HFFc6 (cell line): ENCODE measurements around the gene AIFM1. TPM values are rescaled to one million over a fixed set of nuclear protein-coding genes. Genes with fewer than 3 reads are reported as not detected.
A peak's percentile ranks its signal among the peaks of the same experiment; 100 is the strongest.

Experiments
- DNase-seq: peaks from one replicate; pipeline ENCODE4 v3.0.0-alpha.2; 2018
- H3K27ac Mint-ChIP-seq: 2 replicates; pipeline ENCODE4 v1.8.0; 2020; ENCODE audit warnings: mild to moderate bottlenecking, mixed read lengths
- H3K27me3 Mint-ChIP-seq: 2 replicates; pipeline ENCODE4 v1.8.0; 2021; ENCODE audit warnings: mild to moderate bottlenecking, moderate library complexity, mixed read lengths; ENCODE audit not compliant: insufficient read depth
- H3K36me3 Mint-ChIP-seq: 2 replicates; pipeline ENCODE4 v1.8.0; 2021; ENCODE audit warnings: low read depth, mixed read lengths
- H3K4me1 Mint-ChIP-seq: 2 replicates; pipeline ENCODE4 v1.8.0; 2020; ENCODE audit warnings: low read depth, mixed read lengths
- H3K4me3 Mint-ChIP-seq: 2 replicates; pipeline ENCODE4 v1.8.0; 2020; ENCODE audit warnings: mild to moderate bottlenecking, moderate library complexity, mixed read lengths
- H3K9me3 Mint-ChIP-seq: 2 replicates; pipeline ENCODE4 v1.8.0; 2020; ENCODE audit warnings: mild to moderate bottlenecking, mixed read lengths
- CTCF ChIP-seq: fragments of 200-600 bp; sonication (generic); IDR thresholded peaks from 2 replicates; pipeline ENCODE4 v1.5.0; 2021; ENCODE audit warnings: antibody characterized with exemption, mild to moderate bottlenecking
- total RNA-seq, 6 experiments: library from RNA; stranded (reverse); fragmentation: NEBNext Ultra II Directional; extraction: Animal tissue kit (Norgen Biotek cat#: 25700); gene quantifications; 2 replicates in 1 of 6; 3 replicates in 5 of 6; pipeline ENCODE4 v1.2.3, GENCODE V29; 2021

Gene AIFM1
- total RNA-seq, 6 experiments from 2014 or later = 31.9 to 39.5 (median 33.8) TPM

- no peak for DNase-seq
- no peaks in the 10 kb centered on the region for H3K9me3 Mint-ChIP-seq
- no peak for TF ChIP-seq CTCF
- peaks cover 32% of the 10 kb centered on the region for H3K4me1 Mint-ChIP-seq
- H3K4me3 Mint-ChIP-seq = peak overlapping the region; percentile 72
- H3K27ac Mint-ChIP-seq = no peak overlapping the region
- H3K36me3 Mint-ChIP-seq = no peaks in the 10 kb centered on the region
- H3K27me3 Mint-ChIP-seq = no peaks in the 10 kb centered on the region; the same call in 1 of the 2 replicates
Measured at GRCh38 chrX:130170752-130171445, 5.3 kb upstream of the AIFM1 start.

- H3K27ac Mint-ChIP-seq = no peak overlapping the region
- no peak for DNase-seq
- peak overlapping the region; percentile 92 for H3K4me3 Mint-ChIP-seq
- peaks cover 15% of the 10 kb centered on the region for H3K4me1 Mint-ChIP-seq
- H3K27me3 Mint-ChIP-seq = no peaks in the 10 kb centered on the region; the same call in 1 of the 2 replicates
- no peak for TF ChIP-seq CTCF
- H3K9me3 Mint-ChIP-seq = no peaks in the 10 kb centered on the region
- no peaks in the 10 kb centered on the region for H3K36me3 Mint-ChIP-seq
Measured at GRCh38 chrX:130167040-130167439, 1.4 kb upstream of the AIFM1 start.

GRCh38 chrX:130166503-130166777 is 799 bp upstream of the AIFM1 start:
- peaks cover 15% of the 10 kb centered on the region for H3K4me1 Mint-ChIP-seq
- peak overlapping the region; percentile 96 for H3K27ac Mint-ChIP-seq
- peak overlapping the region; percentile 92 for H3K4me3 Mint-ChIP-seq
- H3K36me3 Mint-ChIP-seq = no peaks in the 10 kb centered on the region
- TF ChIP-seq CTCF = no peak
- no peaks in the 10 kb centered on the region; the same call in 1 of the 2 replicates for H3K27me3 Mint-ChIP-seq
- no peaks in the 10 kb centered on the region for H3K9me3 Mint-ChIP-seq
- DNase-seq = no peak

- DNase-seq = no peak
- H3K4me1 Mint-ChIP-seq = peaks cover 15% of the 10 kb centered on the region
- no peak for TF ChIP-seq CTCF
- peak overlapping the region; percentile 92 for H3K4me3 Mint-ChIP-seq
- H3K27ac Mint-ChIP-seq = peak overlapping the region; percentile 96
- H3K9me3 Mint-ChIP-seq = no peaks in the 10 kb centered on the region
- H3K27me3 Mint-ChIP-seq = no peaks in the 10 kb centered on the region; the same call in 1 of the 2 replicates
- no peaks in the 10 kb centered on the region for H3K36me3 Mint-ChIP-seq
Measured at GRCh38 chrX:130165181-130165702, 399 bp downstream of the AIFM1 start.

- Mint-ChIP-seq H3K4me1 (peaks cover 15% of the 10 kb centered on the region), H3K27ac (no peak overlapping the region), H3K9me3 (no peaks in the 10 kb centered on the region), H3K36me3 (no peaks in the 10 kb centered on the region), H3K27me3 (no peaks in the 10 kb centered on the region; the same call in 1 of the 2 replicates), H3K4me3 (peak overlapping the region; percentile 41; the same call in 1 of the 2 replicates)
- TF ChIP-seq CTCF = no peak
- DNase-seq = no peak
Measured at GRCh38 chrX:130163398-130163797, 2.2 kb downstream of the AIFM1 start.
